Erythroblast (primary cell): Measurements from ENCODE around the gene FOXO6.

ENCODE experiments used
- GATA1 ChIP-seq: IDR thresholded peaks from 2 replicates; pipeline ENCODE4 v1.6.1; 2011; ENCODE audit warnings: low read depth, mild to moderate bottlenecking, control low read depth, low read length, moderate library complexity
- POLR2A ChIP-seq: IDR thresholded peaks from 2 replicates; pipeline ENCODE4 v1.6.1; 2011; ENCODE audit warnings: mild to moderate bottlenecking, low read length

DNA sequence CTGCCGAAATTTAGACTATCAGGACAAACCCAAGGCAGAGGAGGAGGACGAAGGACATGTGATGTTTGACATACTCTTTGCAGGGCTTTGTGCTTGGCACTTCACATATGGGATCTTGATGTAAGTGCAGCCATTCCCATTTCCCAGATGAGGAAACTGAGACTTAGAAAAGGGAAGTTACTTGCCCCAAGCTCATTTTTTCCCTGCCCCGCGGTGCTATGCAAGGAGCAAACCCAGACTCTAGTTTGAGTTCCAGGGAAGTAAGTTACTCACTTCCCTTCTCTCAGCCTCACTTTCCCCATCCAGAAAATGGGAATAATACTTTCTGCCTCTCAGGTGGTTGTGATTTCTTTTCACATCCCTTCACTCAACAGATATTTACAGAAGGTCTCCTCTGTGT, 4.5 kb upstream of the FOXO6 start:
- no peak for TF ChIP-seq POLR2A
- no peak for TF ChIP-seq GATA1
